ENCODE results near the gene SLBP.
"Not testable (repeated sequence)": the region's sequence is repeated elsewhere in the genome, so short reads cannot be mapped to it uniquely, and the experiment has no call there.

SLBP gene

GRCh38 chr4:1708581-1708980 is 3.5 kb downstream of the SLBP start:
- DNase-seq, result no peak

DNA sequence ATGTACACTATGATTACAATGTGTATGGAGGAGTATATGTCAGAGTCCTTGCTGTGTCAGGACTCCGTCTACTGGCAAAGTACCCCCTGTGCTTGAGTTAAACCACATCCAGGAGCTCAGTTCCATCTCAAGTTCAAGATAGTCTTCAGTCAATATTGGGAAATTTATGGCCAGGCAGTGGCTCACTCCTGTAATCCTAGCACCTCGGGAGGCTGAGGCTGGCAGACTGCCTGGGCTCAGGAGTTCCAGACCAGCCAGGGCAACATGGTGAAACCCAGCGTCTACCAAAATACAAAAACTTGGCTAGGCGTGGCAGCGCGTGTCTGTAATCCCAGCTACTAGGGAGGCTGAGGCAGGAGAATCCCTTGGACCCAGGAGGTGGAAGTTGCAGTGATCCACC is 5.8 kb downstream of the SLBP start:
- DNase-seq, result no peak

GRCh38 chr4:1705732-1706131 is 6.4 kb downstream of the SLBP start:
- no peak for DNase-seq

- DNase-seq, result peak; percentile 57
Measured at GRCh38 chr4:1703867-1704266, 8.3 kb downstream of the SLBP start.

DNA sequence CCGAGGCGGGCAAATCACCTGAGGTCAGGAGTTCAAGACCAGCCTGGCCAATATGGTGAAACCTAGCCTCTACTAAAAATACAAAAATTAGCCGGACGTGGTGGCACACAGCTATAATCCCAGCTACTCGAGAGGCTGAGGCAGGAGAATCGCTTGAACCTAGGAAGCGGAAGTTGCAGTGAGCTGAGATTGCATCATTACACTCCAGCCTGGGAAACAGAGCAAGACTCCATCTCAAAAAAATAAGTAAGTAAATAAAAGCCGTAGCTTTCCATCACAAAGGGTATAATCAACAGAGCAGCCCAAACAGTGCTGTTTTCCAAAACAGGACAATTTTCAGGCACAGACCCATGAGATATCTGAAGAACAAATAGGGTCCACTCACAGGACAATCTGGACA is 10.4 kb downstream of the SLBP start:
- DNase-seq, result not testable (repeated sequence)

GRCh38 chr4:1695913-1696312 is 16.2 kb downstream of the SLBP start:
- DNase-seq, result no peak

DNA sequence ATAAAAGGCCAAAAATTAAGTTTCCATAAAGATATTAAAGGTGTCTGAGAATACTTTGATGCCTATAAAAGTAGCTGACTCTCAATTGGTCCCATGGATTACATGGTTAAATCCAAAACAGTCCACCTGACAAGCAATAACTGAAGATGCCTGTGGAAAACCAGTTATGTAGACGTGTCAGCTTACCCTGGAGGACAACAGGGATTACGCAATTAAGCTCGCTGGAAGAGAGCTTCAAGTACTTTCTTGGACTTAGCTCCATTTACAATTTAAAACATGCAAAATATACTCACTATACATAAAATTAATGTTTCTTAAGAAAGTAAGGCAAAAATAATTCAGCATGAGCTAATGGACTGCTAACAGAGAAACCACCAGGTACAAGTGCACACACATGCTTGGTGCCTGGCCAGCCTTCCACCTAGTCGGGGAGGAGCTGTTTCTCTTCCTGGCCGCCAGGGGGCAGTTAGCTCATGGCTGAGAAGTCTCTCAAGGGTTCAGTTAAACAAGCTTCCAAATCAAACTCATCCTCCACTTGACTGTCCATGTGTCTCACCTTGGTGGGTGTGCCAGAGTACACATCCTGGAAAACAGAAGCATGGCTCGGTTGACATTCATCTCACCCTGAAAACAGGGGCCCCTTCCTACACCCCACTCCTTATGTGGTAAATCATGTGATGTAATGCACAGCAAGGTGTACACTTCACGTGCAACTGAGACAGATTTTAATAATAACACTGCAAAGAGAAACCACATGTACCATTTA is 18.8 kb downstream of the SLBP start:
- DNase-seq, result peak; percentile 90

DNA sequence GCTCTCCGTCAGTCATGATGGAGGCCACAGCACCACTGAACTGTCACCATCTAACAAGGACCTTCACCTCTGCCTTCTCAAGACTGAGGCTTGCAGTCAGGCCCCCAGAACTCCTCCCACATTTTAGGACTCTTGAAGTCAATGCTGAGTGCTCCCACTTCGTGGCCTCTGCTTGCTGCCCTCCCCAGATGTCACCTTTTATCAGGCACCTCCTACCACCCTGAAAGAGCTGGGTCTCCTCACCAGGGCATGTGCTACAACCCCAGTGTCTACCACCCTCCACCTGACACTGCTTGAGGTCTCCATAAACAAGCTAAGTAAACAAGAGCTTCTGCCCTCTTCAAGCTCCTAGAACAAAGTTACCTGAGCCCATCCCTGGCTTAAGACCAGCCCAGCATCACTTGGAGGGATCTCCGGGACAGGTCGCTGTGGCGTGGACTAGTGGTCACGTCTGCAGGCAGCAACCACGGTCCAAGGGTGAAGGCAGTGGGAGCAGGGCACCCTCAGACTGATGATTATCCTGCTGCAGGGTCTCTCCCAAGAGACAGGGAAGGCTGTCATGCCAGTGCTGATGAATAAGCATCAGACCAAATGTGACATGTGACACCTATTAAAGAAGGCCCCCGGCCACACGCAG is 20.3 kb downstream of the SLBP start:
- no peak for DNase-seq

- DNase-seq, result no peak
Measured at GRCh38 chr4:1690698-1691097, 21.4 kb downstream of the SLBP start.

GRCh38 chr4:1686440-1687036 is 25.6 kb downstream of the SLBP start:
- DNase-seq, result no peak

DNA sequence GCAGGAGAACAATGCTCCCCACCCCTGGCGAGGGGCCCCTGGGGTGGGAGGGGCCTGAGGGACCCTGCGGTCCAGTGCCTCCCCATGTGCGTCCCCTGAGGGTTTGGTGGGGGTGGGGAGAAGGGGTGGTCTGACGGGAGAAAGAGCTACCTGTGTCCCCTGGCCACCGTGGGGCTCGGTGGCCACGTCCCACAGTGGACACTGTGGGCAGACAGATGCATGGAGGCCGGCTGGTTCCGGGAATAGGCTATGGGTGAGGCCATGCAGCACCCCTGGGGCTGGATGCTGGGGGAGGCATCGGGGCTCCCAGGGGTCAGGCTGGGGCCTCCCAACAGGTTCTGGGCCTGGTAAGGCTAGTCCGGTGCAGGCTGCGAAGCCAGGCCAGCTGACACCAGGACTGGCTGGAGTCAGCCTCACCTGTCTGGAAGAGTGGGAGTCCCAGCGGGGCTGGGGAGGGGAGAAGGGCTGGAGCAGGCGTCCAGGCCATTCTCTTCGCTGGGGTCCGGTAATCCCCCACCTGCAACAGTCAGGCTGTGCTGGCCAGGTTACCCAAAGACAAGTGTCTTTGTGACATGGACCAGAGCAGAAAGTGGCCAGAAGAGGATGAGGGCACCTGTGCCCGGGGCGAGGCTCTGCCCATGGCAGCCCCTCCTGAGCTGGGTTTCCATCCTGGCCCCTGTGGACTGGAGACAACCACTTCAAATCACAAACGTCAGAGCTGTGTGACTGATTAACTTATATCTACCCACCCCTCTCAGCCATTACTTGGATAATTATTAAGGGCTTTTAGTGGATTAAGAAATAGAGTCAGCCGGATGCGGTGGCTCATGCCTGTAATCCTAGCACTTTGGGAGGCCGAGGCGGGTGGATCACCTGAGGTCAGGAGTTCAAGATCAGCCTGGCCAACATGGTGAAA is 26.6 kb downstream of the SLBP start:
- no peak for DNase-seq

GRCh38 chr4:1684506-1685234 is 27.4 kb downstream of the SLBP start:
- no peak for DNase-seq

DNA sequence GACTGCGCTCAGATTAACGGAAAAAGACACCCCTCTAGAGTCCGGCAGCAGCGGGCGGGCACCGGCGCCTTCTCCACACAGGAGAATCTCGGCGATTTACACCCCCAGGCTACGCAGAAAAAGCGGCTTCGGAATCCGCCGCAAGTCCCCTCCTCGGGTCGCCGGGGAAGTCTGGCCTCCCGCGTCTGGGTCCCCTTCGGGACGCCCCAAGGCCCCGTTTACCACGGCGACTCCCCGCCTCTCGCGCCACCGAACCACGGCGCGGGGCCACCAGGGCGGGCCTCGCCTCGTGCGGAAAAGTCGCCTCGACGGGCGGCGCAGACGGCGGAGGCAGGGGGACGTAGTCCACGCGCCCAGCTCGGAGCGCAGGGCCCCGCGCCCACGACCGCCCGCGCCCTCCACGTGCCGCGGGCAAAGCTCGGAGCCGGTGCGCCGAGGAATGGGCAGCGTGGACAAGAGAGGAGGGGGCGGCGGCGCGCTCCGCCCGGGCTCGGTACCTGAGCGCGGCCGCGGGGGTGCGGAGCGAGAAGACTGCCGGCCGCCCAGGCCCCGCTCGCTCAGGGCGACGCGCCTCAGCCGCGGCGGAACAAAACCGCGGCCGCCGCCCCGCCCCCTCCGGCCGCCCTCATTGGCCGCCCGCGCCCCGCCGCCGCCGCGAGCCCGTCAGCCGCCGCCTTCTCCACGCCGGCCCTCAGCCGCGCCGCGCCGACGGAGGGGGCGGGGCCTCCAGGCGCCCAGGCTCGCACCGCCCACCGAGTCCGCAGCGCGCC is 28.2 kb downstream of the SLBP start, which contains the start of gene FAM53A:
Gene FAM53A, minus strand, starts transcription at position 578 of the 770 bp plus-strand sequence. CDS start 15,572 bp downstream, outside the sequence.
- DNase-seq, result peak; percentile 93

GRCh38 chr4:1683261-1683735 is 28.8 kb downstream of the SLBP start:
- DNase-seq, result peak; percentile 49

GRCh38 chr4:1682860-1683259 is 29.3 kb downstream of the SLBP start:
- no peak for DNase-seq

DNA sequence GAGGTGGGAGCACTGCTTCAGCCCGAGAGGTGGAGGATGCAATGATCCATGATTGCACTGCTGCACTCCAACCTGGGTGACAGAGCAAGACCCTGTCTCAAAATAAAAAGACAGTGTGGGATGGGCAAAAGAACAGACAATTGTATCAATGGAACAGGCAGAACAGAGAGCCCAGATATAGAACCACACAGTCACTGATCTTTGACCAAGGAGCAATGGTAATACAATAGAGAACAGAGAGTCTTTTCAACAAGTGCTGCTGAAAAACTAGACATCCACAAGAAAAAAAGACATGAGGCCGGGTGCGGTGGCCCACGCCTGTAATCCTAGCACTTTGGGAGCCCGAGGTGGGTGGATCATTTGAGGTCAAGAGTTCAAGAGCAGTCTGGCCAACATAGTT is 33.9 kb downstream of the SLBP start:
- DNase-seq, result no peak

- peak; percentile 90 for DNase-seq
Measured at GRCh38 chr4:1676605-1677525, 35.3 kb downstream of the SLBP start.

GRCh38 chr4:1675802-1676137 is 36.3 kb downstream of the SLBP start:
- no peak for DNase-seq

GRCh38 chr4:1675136-1675801 is 36.9 kb downstream of the SLBP start:
- DNase-seq, result no peak

DNA sequence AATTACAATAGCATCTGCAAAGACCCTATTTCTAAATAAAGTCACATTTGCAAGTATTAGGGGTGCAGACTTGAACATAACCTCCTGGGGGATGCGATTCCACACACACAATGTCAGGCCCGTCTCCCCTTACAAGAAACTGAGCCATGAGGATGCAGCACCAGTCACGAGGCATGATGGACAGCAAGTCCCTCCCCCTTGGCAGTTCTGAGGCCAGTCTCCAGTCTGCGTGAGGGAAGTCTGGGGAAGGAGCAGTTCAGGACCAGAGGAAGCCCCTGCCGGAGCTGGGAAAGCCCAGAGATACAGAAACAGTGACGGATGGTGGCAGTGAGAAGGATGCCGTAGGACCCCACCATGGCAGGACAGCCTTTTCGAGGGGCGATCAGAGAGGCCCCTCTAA is 37.4 kb downstream of the SLBP start:
- DNase-seq, result no peak

Data from hematopoietic multipotent progenitor cell treated with erythropoietin and hydrocortisone succinate and interleukin-3 and kit ligand, for 6 days (in vitro differentiated cells).